Neuron (in vitro differentiated cells): Measurements from ENCODE around the gene MED15.
"Not testable (repeated sequence)": the region's sequence is repeated elsewhere in the genome, so short reads cannot be mapped to it uniquely, and the experiment has no call there.

Experiments
- H2AFZ ChIP-seq: one replicate; pipeline ENCODE4 v1.6.1; 2013; ENCODE audit warnings: low read depth, mild to moderate bottlenecking, inconsistent platforms, low read length, moderate library complexity
- H3K27me3 ChIP-seq: one replicate; pipeline ENCODE4 v1.6.1; 2013; ENCODE audit warnings: low read length; ENCODE audit not compliant: insufficient read depth
- H3K36me3 ChIP-seq: one replicate; pipeline ENCODE4 v1.6.1; 2013; ENCODE audit warnings: low read length; ENCODE audit not compliant: insufficient read depth
- H3K4me1 ChIP-seq: one replicate; pipeline ENCODE4 v1.6.1; 2013; ENCODE audit warnings: low read length; ENCODE audit not compliant: insufficient read depth
- H3K4me3 ChIP-seq: 2 replicates; pipeline ENCODE4 v1.5.1; 2013; ENCODE audit warnings: mild to moderate bottlenecking, low read length, moderate library complexity
- H3K9me3 ChIP-seq: one replicate; pipeline ENCODE4 v1.6.1; 2013; ENCODE audit warnings: low read length

MED15 gene

DNA sequence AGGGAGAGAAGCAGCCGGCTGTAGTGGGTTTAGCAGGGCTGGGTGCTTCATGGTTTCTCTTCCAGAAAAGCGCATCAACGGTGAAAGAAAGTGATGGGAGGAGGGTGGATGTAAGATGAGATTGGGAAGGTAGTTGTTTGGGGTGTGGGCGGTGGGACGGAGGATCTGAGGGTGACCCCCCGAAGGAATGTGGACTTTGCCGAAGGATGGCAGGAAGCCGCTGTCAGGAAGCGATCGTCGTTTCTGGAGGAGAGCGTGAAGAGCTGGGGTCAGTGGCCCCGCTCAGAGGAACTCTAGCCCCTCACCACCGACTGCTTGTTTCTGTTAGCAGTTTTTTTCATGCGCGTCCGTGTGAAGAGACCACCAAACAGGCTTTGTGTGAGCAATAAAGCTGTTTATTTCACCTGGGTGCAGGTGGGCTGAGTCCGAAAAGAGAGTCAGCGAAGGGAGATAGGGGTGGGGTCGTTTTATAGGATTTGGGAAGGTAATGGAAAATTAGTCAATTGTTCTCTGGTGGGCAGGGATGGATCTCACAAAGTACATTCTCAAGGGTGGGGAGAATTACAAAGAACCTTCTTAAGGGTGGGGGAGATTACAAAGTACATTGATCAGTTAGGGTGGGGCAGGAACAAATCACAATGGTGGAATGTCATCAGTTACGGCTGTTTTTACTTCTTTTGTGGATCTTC lies 801 bp downstream of the MED15 start:
- Histone ChIP-seq H2AFZ (peak overlapping the region; percentile 61), H3K4me3 (peak overlapping the region; percentile 82), H3K4me1 (peaks cover 28% of the 10 kb centered on the region)
- not testable (repeated sequence) for H3K9me3 ChIP-seq, H3K36me3 ChIP-seq, H3K27me3 ChIP-seq

GRCh38 chr22:20508815-20509271 lies 1.4 kb downstream of the MED15 start:
- Histone ChIP-seq H2AFZ (no peak overlapping the region), H3K9me3 (no peaks in the 10 kb centered on the region), H3K27me3 (no peaks in the 10 kb centered on the region), H3K4me3 (peak overlapping the region; percentile 82), H3K36me3 (peaks cover 1% of the 10 kb centered on the region), H3K4me1 (peaks cover 28% of the 10 kb centered on the region)

DNA sequence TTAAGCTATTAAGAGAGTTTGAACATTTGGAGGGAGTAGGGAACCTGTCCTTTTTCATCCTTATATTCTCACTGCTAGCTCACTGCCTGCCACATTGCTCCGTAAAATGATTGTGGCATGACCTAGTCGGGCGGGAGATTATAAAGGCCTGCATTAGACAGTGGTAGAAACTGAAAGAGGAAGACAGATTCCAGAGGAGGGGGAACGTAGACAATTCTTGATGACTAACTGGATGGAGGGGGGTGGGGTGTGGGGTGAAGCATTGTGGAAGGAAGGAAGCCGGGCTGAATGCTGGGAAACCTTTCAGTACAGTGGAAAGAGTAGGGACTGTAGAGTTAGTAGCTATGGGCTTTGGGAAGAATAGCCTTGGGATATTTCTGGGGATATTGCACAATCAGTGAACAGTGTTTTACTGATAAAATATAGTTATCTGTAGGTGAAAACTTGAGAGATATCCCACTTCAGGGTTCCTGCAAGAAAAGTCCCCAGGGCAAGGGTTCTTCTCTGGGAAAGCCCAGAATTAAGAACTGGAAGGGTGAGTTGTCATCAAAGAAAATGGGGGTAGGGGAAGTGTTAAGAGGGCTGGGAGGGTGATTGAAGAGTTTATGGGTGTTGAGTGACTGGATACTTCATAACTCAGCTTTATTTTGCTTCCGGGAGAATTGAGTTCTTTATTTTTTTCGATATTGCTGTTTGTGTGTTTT lies 2.1 kb downstream of the MED15 start:
- peak overlapping the region; percentile 82 for H3K4me3 ChIP-seq
- peaks cover 28% of the 10 kb centered on the region for H3K4me1 ChIP-seq
- H3K9me3 ChIP-seq: no peaks in the 10 kb centered on the region
- peaks cover 4% of the 10 kb centered on the region for H3K36me3 ChIP-seq
- H3K27me3 ChIP-seq: no peaks in the 10 kb centered on the region
- H2AFZ ChIP-seq: no peak overlapping the region

GRCh38 chr22:20510811-20511577 lies 3.6 kb downstream of the MED15 start:
- Histone ChIP-seq H3K4me3 (no peak overlapping the region), H2AFZ (no peak overlapping the region), H3K9me3 (no peaks in the 10 kb centered on the region), H3K36me3 (peaks cover 4% of the 10 kb centered on the region), H3K27me3 (no peaks in the 10 kb centered on the region), H3K4me1 (peaks cover 28% of the 10 kb centered on the region)

DNA sequence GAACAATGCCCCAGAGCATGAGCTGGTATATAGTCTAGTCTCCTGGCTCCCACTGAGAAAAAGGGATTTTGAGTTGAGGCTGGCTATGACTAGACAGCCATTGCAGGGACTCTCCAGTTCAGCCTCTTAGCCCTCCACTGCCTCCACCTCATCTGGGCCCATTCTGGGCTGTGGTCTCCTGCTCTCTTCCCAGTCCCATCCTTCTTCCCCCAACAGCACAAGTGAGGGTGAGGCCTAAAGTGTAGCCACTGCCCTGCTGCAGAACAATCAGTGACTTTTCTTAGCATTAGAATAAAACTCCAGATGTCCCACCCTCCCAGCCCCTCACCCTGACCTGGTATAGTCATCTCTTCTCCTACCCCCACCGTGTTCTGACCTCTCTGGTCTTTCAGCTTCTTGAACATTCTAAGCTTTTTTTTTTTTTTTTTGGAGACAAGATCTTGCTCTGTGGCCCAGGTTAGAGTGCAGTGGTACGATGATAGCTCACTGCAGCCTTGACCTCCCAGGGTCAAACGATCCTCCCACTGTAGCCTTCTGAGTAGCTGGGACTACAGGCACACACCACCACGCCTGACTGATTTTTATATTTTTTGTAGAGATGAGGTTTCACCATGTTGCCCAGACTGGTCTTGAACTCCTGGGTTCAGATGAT lies 4.3 kb downstream of the MED15 start:
- H2AFZ ChIP-seq: no peak overlapping the region
- no peak overlapping the region for H3K4me3 ChIP-seq
- no peaks in the 10 kb centered on the region for H3K9me3 ChIP-seq
- peaks cover 9% of the 10 kb centered on the region for H3K36me3 ChIP-seq
- peaks cover 27% of the 10 kb centered on the region for H3K4me1 ChIP-seq
- H3K27me3 ChIP-seq: no peaks in the 10 kb centered on the region

DNA sequence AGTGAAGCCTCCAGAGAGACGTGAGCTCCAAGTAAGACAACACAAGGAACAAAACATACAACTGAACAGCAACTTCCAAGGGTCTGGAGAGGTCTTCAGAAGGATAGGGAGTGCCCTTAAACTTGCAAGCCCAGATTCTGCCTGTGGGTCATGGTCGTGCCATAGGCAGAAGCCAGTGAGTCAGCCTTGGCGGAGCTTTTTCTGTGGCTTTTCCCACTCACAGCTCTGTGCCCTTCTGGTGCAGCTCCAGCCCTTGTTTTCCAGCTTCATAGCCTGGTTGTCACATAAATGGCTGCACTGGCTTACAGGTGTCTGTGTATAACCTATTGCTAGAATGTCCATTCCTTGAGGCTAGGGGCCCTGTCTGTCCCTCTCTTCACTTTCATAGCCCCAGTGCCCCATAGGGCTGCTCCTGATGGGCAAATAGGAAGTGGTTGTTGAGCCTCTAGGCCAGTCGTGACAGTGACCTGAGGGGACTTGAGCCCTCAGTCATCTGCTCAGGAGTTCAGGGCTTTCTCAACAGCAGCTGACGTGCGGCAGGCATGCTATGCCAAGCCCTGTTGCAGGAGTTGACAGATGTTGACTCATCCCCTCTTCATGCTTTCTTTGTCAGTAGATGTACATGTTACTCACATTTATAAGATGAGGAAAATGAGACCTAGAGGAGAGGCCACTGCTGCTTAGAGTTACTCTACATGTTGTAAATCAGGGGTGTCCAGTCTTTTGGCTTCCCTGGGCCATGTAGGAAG lies 7.4 kb downstream of the MED15 start:
- H3K4me1 ChIP-seq: peaks cover 10% of the 10 kb centered on the region
- peaks cover 15% of the 10 kb centered on the region for H3K36me3 ChIP-seq
- H3K9me3 ChIP-seq: no peaks in the 10 kb centered on the region

DNA sequence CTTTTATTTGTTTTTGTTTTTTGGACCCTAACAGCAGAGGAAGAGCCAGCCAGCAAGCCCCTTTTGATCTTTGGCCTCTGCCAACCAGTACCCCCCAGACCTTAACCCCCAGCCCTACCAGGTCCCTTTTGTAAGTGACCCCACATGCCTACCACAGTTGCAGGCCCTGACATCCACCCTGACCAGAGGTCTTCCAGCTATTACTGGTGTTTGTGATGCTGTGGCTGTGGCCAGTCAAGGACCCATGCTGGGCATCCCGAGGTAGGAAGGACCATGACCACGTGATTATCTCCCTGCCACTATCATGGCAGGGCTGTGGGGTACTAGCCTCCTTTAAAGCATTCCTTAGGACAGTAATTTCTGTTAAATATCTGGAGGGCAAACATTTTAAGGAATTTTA lies 9.0 kb downstream of the MED15 start:
- no peaks in the 10 kb centered on the region for H3K4me1 ChIP-seq
- H2AFZ ChIP-seq: no peak overlapping the region
- no peaks in the 10 kb centered on the region for H3K9me3 ChIP-seq
- H3K27me3 ChIP-seq: no peaks in the 10 kb centered on the region
- H3K4me3 ChIP-seq: no peak overlapping the region
- peaks cover 25% of the 10 kb centered on the region for H3K36me3 ChIP-seq

More for the DNA sequence above, 7.4 kb downstream of the MED15 start:
- no peak overlapping the region for H3K4me3 ChIP-seq
- no peak overlapping the region for H2AFZ ChIP-seq
- no peaks in the 10 kb centered on the region for H3K27me3 ChIP-seq

DNA sequence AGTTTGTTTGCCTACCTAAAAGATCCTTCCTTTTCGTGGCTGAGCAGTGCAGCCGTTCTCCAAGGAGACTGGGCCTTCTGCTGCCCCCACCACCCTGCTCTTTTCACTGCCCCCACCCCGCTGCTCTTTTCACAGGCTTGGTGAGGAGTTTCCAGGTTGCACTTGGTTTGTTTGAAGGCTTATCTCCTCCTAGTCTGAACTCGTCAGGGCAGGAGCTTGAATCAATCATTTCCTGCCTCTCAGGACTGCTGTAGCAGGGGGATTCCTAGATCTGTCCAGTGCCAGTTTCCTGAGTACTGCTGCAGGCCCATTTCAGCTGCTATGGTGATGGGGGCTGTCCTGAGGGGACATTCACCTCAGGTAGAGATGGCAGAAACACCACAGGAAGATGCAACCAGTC lies 10.0 kb downstream of the MED15 start:
- Histone ChIP-seq H3K36me3 (peaks cover 32% of the 10 kb centered on the region), H3K27me3 (no peaks in the 10 kb centered on the region), H3K4me3 (no peak overlapping the region), H3K9me3 (no peaks in the 10 kb centered on the region), H2AFZ (no peak overlapping the region), H3K4me1 (no peaks in the 10 kb centered on the region)

DNA sequence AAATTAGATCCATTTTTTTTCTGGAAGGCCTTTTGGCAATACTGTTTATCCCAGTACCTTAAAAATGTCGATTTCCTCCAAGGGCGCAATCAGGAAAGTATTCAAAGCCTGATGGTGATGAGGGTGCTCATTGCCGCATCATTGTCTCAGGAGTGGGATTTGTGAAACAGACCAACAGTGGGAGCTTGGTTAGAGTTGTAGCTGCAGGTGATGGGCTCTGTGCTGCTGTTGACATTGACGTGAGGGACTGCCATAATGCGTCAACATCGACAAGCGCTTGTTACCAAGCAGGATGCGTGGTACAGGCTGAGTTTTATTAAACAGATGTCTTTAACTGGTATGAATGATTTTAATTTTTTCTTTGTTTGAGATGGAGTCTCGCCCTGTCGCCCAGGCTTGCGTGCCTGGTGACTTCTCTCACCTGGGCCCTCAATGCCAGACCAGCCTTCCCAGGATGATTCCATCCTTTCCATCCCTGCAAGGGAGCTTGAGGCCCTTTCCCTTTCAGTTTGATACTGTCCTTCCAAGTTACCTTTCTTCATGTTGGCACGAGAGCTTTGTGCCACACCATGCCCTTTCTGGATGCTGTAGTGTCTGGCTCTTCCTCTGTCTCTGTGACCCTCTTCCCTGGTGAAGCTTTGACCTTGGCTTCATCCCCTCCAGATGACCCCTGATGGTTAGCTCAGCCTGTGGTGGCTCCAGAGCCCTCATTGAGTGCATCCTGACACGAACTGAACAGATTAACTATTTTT lies 10.6 kb downstream of the MED15 start:
- Histone ChIP-seq H3K27me3 (no peaks in the 10 kb centered on the region), H3K36me3 (peaks cover 36% of the 10 kb centered on the region), H3K4me1 (no peaks in the 10 kb centered on the region), H2AFZ (no peak overlapping the region), H3K9me3 (no peaks in the 10 kb centered on the region), H3K4me3 (no peak overlapping the region)

DNA sequence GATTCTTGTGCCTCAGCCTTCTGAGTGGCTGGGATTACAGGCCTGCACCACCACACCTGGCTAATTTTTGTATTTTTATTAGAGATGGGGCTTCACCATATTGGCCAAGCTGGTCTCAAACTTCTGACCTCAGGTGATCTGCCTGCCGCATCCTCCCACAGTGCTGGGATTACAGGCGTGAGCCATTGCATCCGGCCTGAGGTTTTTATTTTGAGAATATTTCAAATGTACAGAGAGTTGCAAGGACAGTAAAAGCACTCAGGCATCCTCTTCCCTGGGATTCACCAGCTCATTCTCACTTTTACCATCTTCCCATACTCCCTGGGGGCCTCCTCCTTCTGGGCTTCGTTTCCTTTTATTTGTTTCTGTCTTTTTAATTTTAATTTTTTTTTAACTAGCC lies 12.1 kb downstream of the MED15 start:
- Histone ChIP-seq H3K27me3 (no peaks in the 10 kb centered on the region), H3K9me3 (no peaks in the 10 kb centered on the region), H2AFZ (no peak overlapping the region), H3K36me3 (peaks cover 37% of the 10 kb centered on the region), H3K4me1 (no peaks in the 10 kb centered on the region), H3K4me3 (no peak overlapping the region)

GRCh38 chr22:20520093-20520511 lies 12.7 kb downstream of the MED15 start:
- Histone ChIP-seq H3K4me3 (no peak overlapping the region), H3K27me3 (no peaks in the 10 kb centered on the region), H2AFZ (no peak overlapping the region), H3K4me1 (no peaks in the 10 kb centered on the region), H3K36me3 (peaks cover 37% of the 10 kb centered on the region), H3K9me3 (no peaks in the 10 kb centered on the region)
